Stimulated activated CD4-positive, alpha-beta T cell treated with anti-CD3 and anti-CD28 coated beads, TNF-alpha, amount 100 ng/mL, for 1 hour (primary cell): Measurements from ENCODE around the gene TMC1.

Source experiments
- DNase-seq, 3 donors: peaks; one replicate each; pipeline ENCODE4 v3.0.0-alpha.2; 2020; ENCODE audit warnings: low read depth in 3 of 3, low spot score in 1 of 3

The TMC1 gene

GRCh38 chr9:72565535-72565934 lies 44.1 kb downstream of the TMC1 start:
- no peak for DNase-seq

DNA sequence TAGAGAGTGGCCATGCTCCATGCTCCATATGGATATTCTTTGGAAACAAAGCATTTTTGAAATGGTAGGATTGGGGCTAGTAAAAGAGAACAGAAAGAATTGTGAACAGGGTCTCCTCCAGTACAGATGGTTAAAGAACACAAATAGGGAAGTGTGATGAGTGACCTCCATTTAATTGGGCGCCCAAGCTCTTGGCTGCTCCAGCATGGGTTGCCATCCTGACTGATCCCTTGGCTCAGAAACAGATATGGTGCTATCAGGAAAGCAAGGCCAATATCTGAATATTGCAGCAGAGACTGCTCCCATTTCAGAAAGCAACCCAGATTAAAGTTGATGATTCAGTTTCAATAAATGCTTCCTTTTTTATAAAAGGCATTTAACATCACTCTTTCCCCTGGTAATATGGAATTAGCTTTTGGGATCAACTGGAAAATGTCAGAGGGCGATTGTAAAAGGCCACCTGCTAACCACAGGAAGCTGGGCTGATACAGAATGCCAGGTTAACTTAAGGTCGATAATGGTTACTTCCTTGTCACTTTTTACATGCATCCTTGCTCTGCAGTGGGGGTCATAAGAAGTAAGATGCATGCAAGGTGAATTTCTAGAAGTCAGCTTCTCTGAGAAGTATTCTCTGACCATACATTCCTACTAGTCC lies 52.9 kb downstream of the TMC1 start:
- DNase-seq, result no peak

DNA sequence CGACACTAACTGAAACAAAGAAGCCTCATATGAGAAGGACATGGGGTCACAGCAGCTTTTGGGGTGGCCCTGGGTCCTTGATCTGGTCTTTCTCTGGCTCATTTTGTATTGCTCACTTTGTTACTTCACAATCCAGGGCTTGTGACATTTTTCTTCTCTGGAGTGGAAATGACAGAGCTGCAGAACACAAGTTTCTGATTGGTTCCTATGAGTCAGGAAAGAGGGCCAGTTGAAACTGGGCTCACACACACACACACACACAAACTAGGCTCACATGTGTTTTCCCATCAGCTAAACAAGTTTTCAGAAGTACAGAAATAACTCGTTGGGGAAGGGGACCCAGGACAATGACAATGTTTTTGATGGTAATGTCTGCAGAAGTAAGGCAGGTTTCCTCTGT lies 54.3 kb downstream of the TMC1 start:
- no peak for DNase-seq

GRCh38 chr9:72576087-72576486 lies 54.7 kb downstream of the TMC1 start:
- no peak for DNase-seq

DNA sequence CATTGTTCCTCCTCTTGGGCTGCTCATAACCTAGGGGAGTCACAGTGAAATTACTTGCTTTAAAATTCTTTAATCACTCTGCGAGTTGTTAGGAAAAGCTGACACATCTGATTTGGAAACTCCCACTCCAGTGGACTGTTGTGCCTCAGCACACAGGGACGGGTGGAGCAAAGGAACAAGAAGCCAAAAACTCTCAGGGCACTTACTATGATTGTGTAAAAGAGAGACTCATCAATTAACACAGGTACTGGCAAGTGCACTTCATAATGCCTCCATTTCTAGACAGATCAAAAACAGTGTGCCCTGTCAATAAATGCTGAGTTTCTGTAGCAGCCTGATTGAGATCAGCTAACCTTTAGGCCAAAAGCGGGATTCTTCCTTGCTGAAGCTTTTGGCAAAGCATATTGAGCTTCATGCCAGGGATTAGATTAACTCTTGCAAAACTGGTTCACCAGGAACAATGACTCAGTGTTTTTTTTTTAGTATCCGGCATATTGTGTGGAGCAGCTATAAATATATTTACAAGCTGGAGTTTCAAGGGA lies 55.9 kb downstream of the TMC1 start:
- no peak for DNase-seq

GRCh38 chr9:72579190-72579589 lies 57.8 kb downstream of the TMC1 start:
- no peak for DNase-seq

DNA sequence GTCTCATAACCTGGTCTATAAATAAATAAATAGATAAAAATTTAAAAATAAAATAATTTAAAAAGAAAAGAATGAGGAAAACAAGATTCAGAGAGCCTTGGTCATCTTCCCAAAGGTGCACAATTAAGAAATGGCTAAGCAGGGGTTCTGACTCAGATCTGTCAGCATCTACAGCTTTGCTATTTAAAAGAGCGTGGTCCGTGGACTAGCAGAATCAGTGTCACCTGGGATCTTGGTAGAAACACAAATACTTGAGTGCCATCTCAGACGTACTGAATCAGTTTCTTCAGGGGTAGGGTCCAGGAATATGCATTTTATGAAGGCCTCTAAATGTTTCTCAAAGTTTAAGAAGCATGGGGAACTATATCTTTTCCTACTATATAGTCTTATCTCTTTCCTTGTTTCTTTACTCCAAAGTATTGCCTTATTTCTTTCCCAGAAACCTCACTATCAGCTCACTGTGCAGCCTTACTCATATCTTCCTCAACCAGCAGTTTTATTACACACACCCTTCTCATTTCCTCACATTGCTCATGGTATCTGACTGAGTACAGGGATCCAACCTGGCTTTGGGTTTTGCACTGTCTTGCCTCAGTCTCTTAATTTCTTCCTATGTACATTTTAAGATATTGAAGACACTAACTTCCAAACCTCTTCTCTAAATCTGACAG lies 58.6 kb downstream of the TMC1 start:
- DNase-seq, result no peak

DNA sequence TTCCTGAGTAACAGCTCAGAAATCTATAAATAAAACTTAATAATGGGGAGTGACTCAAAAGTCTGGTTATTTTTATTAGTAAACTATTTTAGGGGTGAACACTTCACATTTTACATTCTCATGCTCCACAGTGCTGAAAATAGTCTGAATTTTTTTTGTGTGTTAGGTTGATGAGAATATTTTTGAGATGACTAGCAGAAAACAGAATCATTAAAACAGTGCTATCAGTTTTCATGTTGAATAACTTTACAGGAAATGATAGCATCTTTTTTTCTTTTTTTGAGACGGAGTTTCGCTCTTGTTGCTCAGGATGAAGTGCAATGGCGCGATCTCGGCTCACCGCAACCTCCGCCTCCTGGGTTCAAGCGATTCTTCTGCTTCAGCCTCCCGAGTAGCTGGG lies 60.3 kb downstream of the TMC1 start:
- no peak for DNase-seq

DNA sequence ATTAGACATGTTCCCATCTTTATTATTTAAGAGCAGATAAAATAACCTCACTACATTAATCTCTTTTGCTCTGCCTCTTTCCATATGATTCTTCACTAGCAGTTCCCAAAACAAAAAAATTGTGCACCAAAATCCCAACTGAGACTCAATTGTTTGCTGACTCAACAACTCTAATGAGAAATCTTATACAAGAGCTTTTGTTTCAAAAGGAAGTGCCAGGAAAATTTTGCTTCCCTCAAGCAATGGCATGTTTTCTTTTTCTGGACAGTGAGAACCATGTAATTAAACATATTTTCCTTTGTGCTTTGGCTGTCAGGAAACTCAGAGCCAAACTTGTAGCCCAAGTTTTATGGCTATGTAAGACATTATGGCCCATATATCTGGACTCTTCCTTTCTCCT lies 62.0 kb downstream of the TMC1 start:
- no peak for DNase-seq

GRCh38 chr9:72586388-72587130 lies 65.2 kb downstream of the TMC1 start:
- no peak for DNase-seq

DNA sequence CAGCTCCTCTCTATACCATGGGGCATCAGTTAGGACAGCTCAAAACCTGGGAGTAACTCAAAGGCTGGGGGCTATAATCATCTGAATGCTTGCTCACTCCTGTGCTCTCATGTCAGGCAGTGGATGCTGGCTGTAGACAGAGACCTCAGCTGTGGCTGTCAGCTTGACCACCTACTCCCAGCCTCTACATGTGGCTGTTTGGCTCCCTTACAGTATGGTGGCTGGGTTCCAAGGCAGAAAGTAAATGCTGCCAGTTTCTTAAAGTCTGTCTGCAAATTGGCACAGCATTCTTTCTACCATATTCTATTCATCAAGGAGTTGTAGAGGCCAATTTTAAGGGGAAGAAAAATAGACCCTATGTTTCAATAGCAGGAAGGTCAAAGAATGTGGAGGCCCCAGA lies 66.9 kb downstream of the TMC1 start:
- no peak for DNase-seq

- no peak for DNase-seq
These were observed 68.5 kb downstream of the TMC1 start for GRCh38 chr9:72589667-72590521.

GRCh38 chr9:72590824-72591223 lies 69.4 kb downstream of the TMC1 start:
- DNase-seq, result no peak

- peak in 1 of 3 donors; percentile 5 for DNase-seq
These were observed 71.3 kb downstream of the TMC1 start for GRCh38 chr9:72592502-72593403.

DNA sequence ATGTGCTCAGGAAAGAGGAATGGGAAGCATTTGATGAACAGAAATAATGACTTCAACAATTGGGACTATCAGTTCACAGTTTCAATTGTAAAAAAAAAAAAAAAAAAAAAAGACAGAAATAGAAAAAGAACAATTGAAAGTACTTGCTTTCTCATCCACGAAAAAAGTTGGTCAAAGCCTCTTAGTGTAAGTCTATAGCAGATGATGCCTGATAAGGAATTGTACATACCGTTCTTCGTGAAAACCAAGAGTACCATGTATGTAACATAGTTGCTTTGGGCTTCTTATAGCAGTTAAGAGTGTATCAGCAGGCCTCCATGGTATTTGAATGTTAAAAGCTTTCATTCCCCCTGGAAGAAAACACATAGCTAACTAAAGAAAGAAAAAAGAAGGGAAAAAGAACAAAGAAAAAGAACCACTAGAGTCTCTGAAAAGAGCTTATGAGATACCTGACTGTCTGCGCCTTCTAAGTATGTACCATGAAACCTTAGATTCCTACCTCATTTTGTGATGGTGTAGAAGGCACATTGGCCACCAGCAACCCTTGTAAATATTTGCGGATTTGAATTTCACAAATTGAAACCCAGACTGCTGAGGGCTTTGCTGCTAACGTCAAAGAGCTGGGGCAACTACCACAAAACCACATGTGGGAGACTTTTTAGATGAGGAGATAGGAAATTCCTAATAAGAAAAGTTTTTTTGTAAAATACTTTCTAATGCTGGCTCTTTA lies 75.2 kb downstream of the TMC1 start:
- no peak for DNase-seq

DNA sequence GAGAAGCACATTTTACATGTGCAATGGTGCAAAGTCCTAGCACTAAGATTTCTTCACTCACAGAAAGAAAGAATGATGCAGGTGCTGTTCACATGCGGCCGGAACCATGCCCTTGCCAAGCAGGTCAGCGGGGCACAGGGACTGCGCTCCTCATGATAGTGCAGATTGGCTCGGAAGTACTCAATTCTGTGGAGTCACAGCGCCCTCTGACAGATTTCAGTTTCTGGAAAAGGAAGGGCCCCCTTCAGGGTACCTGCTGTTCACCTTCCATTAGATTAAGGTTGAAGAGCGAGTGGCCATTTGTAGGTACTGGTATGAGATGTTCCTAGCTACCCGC lies 75.7 kb downstream of the TMC1 start:
- no peak for DNase-seq

GRCh38 chr9:72597601-72598000 lies 76.2 kb downstream of the TMC1 start:
- DNase-seq, result no peak

GRCh38 chr9:72598639-72599038 lies 77.2 kb downstream of the TMC1 start:
- DNase-seq, result no peak

GRCh38 chr9:72599874-72600534 lies 78.6 kb downstream of the TMC1 start:
- DNase-seq, result no peak
